Trophoblast cell (in vitro differentiated cells and primary cell): ENCODE measurements around the gene KRT15.
A peak's percentile ranks its signal among the peaks of the same experiment; 100 is the strongest.

ENCODE experiments used
- DNase-seq, 2 donors: peaks; one replicate each; pipeline ENCODE4 v3.0.0-alpha.2; 2016
- H2AFZ ChIP-seq: 2 replicates; pipeline ENCODE4 v1.6.1; 2013; ENCODE audit warnings: low read length, moderate library complexity, mild to moderate bottlenecking; ENCODE audit not compliant: insufficient read depth, poor library complexity
- H2AK5ac ChIP-seq: 2 replicates; pipeline ENCODE4 v1.6.1; 2013; ENCODE audit warnings: mild to moderate bottlenecking, low read length
- H2BK120ac ChIP-seq: 2 replicates; pipeline ENCODE4 v1.6.1; 2013; ENCODE audit warnings: low read length, mild to moderate bottlenecking, moderate library complexity; ENCODE audit not compliant: insufficient read depth, poor library complexity
- H2BK12ac ChIP-seq: 2 replicates; pipeline ENCODE4 v1.6.1; 2013; ENCODE audit warnings: mild to moderate bottlenecking, low read length, moderate library complexity
- H2BK5ac ChIP-seq: 2 replicates; pipeline ENCODE4 v1.6.1; 2013; ENCODE audit warnings: low read length, low read depth, moderate library complexity, mild to moderate bottlenecking; ENCODE audit not compliant: poor library complexity
- H3K14ac ChIP-seq: 2 replicates; pipeline ENCODE4 v1.6.1; 2013; ENCODE audit warnings: mild to moderate bottlenecking, low read length
- H3K18ac ChIP-seq: 2 replicates; pipeline ENCODE4 v1.6.1; 2013; ENCODE audit warnings: mild to moderate bottlenecking, low read length
- H3K23ac ChIP-seq: 2 replicates; pipeline ENCODE4 v1.6.1; 2013; ENCODE audit warnings: low read length
- H3K27ac ChIP-seq: 2 replicates; pipeline ENCODE4 v1.5.1; 2013; ENCODE audit warnings: low read depth, mild to moderate bottlenecking, inconsistent platforms, low read length, moderate library complexity
- H3K27me3 ChIP-seq: 2 replicates; pipeline ENCODE4 v1.6.1; 2013; ENCODE audit warnings: inconsistent platforms, mild to moderate bottlenecking, low read length, moderate library complexity; ENCODE audit not compliant: insufficient read depth
- H3K36me3 ChIP-seq, 2 experiments: 1 replicate in 1 of 2; 2 replicates in 1 of 2; pipeline ENCODE4 v1.6.1; 2013; ENCODE audit warnings: low read length in 2 of 2, mild to moderate bottlenecking in 2 of 2, moderate library complexity in 1 of 2; ENCODE audit not compliant: insufficient read depth in 2 of 2, control insufficient read depth in 1 of 2
- H3K4ac ChIP-seq: 2 replicates; pipeline ENCODE4 v1.6.1; 2013; ENCODE audit warnings: low read depth, mild to moderate bottlenecking, low read length, moderate library complexity
- H3K4me1 ChIP-seq, 2 experiments: 1 replicate in 1 of 2; 2 replicates in 1 of 2; pipeline ENCODE4 v1.6.1; 2013; ENCODE audit warnings: low read length in 2 of 2, mild to moderate bottlenecking in 2 of 2, moderate library complexity in 1 of 2; ENCODE audit not compliant: insufficient read depth in 2 of 2, control insufficient read depth in 1 of 2
- H3K4me2 ChIP-seq: 2 replicates; pipeline ENCODE4 v1.6.1; 2013; ENCODE audit warnings: inconsistent platforms, mild to moderate bottlenecking, low read length, moderate library complexity
- H3K4me3 ChIP-seq: 2 replicates; pipeline ENCODE4 v1.5.1; 2013; ENCODE audit warnings: mild to moderate bottlenecking, low read depth, low read length, inconsistent platforms
- H3K79me1 ChIP-seq: one replicate; pipeline ENCODE4 v1.6.1; 2013; ENCODE audit warnings: low read length
- H3K79me2 ChIP-seq: 2 replicates; pipeline ENCODE4 v1.6.1; 2013; ENCODE audit warnings: low read length, mild to moderate bottlenecking; ENCODE audit not compliant: control insufficient read depth, insufficient read depth, poor library complexity
- H3K9ac ChIP-seq: 2 replicates; pipeline ENCODE4 v1.6.1; 2013; ENCODE audit warnings: mild to moderate bottlenecking, low read length
- H3K9me3 ChIP-seq: 2 replicates; pipeline ENCODE4 v1.6.1; 2013; ENCODE audit warnings: low read depth, mild to moderate bottlenecking, control low read depth, inconsistent platforms, low read length; ENCODE audit not compliant: insufficient read depth
- H4K12ac ChIP-seq: 2 replicates; pipeline ENCODE4 v1.6.1; 2013; ENCODE audit warnings: low read depth, mild to moderate bottlenecking, low read length, moderate library complexity
- H4K8ac ChIP-seq: 2 replicates; pipeline ENCODE4 v1.6.1; 2013; ENCODE audit warnings: low read depth, mild to moderate bottlenecking, low read length, moderate library complexity
- H4K91ac ChIP-seq: one replicate; pipeline ENCODE4 v1.6.1; 2013; ENCODE audit warnings: low read depth, mild to moderate bottlenecking, low read length, moderate library complexity
- WGBS: extraction: QIAGEN DNeasy Blood & Tissue Kit; methylation state at CpG from one replicate; pipeline ENCODE4 v1.1.7; 2013; ENCODE audit warnings: missing lambda C conversion rate; ENCODE audit not compliant: insufficient read length, insufficient coverage; ENCODE audit errors: extremely low coverage; 5-methylcytosine and 5-hydroxymethylcytosine counted together

The KRT15 gene

GRCh38 chr17:41523787-41524186 is 5.1 kb upstream of the KRT15 start:
- Histone ChIP-seq H4K12ac (no peak overlapping the region), H2BK5ac (no peak overlapping the region), H3K18ac (no peak overlapping the region), H3K79me1 (peaks cover 17% of the 10 kb centered on the region), H3K4ac (no peak overlapping the region), H3K14ac (no peak overlapping the region), H2BK12ac (no peak overlapping the region), H3K4me2 (no peak overlapping the region), H2AFZ (no peak overlapping the region), H3K9ac (no peak overlapping the region), H4K91ac (no peak overlapping the region), H2BK120ac (no peak overlapping the region), H3K4me3 (no peak overlapping the region), H3K27ac (no peak overlapping the region), H3K23ac (no peak overlapping the region), H4K8ac (no peak overlapping the region), H3K36me3 (peaks cover 24 to 29% of the 10 kb centered on the region in 2 experiments), H3K9me3 (peaks cover 2% of the 10 kb centered on the region), H2AK5ac (no peak overlapping the region), H3K79me2 (peaks cover 15% of the 10 kb centered on the region), H3K27me3 (no peaks in the 10 kb centered on the region), H3K4me1 (peaks cover 16 to 25% of the 10 kb centered on the region in 2 experiments)
- no CpG with 5 or more reads among the region's 19 CpGs for WGBS
- peak; percentile 67 to 73 for DNase-seq

- H3K18ac ChIP-seq = no peak overlapping the region
- no peak overlapping the region for H4K8ac ChIP-seq
- DNase-seq = peak in 1 of 2 donors; percentile 47
- WGBS = no CpG with 5 or more reads among the region's 4 CpGs
- no peak overlapping the region for H2BK5ac ChIP-seq
- H3K9ac ChIP-seq = no peak overlapping the region
- no peak overlapping the region for H3K14ac ChIP-seq
- peaks cover 14% of the 10 kb centered on the region for H3K79me1 ChIP-seq
- no peak overlapping the region for H3K27ac ChIP-seq
- H3K4me3 ChIP-seq = no peak overlapping the region
- H3K9me3 ChIP-seq = peaks cover 2% of the 10 kb centered on the region
- no peak overlapping the region for H2AFZ ChIP-seq
- H2AK5ac ChIP-seq = no peak overlapping the region
- no peak overlapping the region for H3K4ac ChIP-seq
- H3K27me3 ChIP-seq = no peaks in the 10 kb centered on the region
- peaks cover 16 to 22% of the 10 kb centered on the region in 2 experiments for H3K4me1 ChIP-seq
- H3K79me2 ChIP-seq = peaks cover 15% of the 10 kb centered on the region
- H2BK12ac ChIP-seq = no peak overlapping the region
- H3K4me2 ChIP-seq = no peak overlapping the region
- H3K23ac ChIP-seq = no peak overlapping the region
- peaks cover 24 to 29% of the 10 kb centered on the region in 2 experiments for H3K36me3 ChIP-seq
- no peak overlapping the region for H4K91ac ChIP-seq
- H4K12ac ChIP-seq = no peak overlapping the region
- no peak overlapping the region for H2BK120ac ChIP-seq
Observed at GRCh38 chr17:41523225-41523593, 4.5 kb upstream of the KRT15 start.

DNA sequence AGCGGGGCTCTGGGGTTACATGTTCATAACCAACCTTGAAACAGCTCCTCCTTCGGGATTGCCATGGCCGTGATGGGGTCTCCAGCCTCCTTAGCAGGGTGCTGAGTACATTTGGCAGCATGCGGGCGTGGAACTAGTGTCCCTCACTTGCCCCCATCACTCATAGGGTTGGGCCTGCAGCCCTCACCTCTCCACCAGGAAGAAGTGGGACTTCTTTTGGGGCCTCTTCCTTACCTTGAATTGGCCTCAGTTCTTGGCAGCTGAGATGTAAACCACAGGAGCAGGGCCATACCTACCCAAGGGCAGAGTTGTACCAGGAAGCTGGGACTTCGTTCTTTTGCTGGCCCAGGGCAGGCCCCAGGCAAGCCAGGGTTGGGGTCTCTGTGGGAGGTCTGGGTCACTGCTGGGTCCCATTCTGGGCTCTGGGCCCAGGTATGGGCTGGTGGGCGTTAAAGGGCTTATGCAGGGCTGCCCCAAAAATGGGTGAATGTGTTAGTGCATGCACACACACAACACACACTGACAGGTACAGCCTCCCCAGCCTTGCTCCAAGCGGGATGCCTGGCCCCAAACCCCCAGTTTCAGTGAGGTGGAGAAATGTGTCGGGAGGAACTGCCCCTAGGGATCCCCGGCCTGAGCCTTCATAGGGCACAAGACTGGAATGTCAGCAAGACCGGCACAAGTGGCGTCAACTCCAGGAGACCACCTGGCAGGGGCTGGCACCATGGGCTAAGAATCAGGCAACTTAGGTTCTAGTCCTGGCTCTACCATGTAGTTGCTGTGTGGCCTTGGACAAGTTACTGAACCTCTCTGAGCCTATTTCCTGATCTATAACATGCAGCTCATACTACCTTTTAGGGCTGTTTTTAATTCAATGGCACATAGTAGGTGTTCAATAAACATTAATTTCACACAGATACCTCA is 3.9 kb upstream of the KRT15 start:
- Histone ChIP-seq H2AK5ac (peak overlapping the region; percentile 1), H3K79me1 (peaks cover 8% of the 10 kb centered on the region), H3K4me1 (peaks cover 16 to 22% of the 10 kb centered on the region in 2 experiments), H3K14ac (no peak overlapping the region), H4K91ac (no peak overlapping the region), H2AFZ (no peak overlapping the region), H3K23ac (no peak overlapping the region), H4K12ac (no peak overlapping the region), H3K18ac (peak overlapping the region; percentile 8), H3K4ac (no peak overlapping the region), H2BK5ac (peak overlapping the region; percentile 4), H3K4me2 (peak overlapping the region; percentile 24), H3K9ac (no peak overlapping the region), H3K4me3 (no peak overlapping the region), H3K9me3 (peaks cover 2% of the 10 kb centered on the region), H3K27me3 (no peaks in the 10 kb centered on the region), H3K27ac (peak overlapping the region; percentile 78), H4K8ac (peak overlapping the region; percentile 8), H3K36me3 (peaks cover 24 to 29% of the 10 kb centered on the region in 2 experiments), H2BK120ac (peak overlapping the region; percentile 18), H2BK12ac (peak overlapping the region; percentile 25), H3K79me2 (peaks cover 9% of the 10 kb centered on the region)
- no CpG with 5 or more reads among the region's 12 CpGs for WGBS
- peak; percentile 78 to 79 for DNase-seq

DNA sequence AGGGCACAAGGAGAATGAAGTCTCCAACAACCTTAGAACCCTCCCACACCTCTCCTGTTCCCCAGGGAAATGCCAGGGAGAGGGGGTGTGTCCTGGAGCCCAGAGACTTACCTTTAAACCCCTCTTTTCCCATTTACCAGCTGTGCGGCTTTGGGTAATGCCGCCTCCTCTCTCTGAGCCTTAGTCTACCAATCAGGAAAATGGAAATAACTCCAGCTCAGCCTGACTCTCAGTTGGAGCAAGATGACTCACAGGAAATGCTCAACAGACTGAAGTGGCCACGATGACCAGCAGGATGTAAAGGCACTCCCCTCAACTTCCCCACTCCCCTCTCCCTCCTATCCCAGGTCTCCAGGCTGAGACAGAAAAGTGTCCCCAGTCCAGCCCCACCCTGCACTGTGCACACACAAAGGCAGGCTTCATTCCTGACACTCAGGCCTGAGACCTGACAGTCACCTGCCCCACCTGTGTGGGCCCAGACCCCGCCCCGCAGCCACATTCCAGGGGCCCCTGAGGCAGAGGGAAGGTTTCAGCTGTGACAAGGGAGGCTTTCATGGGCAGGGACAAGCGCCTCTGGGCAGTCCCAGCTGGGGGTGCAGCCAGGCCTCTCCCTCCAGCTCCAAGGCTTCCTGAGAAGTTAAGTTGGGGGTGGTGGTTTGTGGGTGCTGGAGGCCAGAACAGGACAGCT is 3.0 kb upstream of the KRT15 start:
- H2AFZ ChIP-seq = no peak overlapping the region
- peak overlapping the region; percentile 7 for H4K91ac ChIP-seq
- no peak overlapping the region for H3K4me3 ChIP-seq
- H2AK5ac ChIP-seq = peak overlapping the region; percentile 1
- peaks cover 2% of the 10 kb centered on the region for H3K9me3 ChIP-seq
- H3K79me1 ChIP-seq = peaks cover 3% of the 10 kb centered on the region
- H2BK5ac ChIP-seq = no peak overlapping the region
- peak overlapping the region; percentile 24 for H3K4me2 ChIP-seq
- WGBS = no CpG with 5 or more reads among the region's 6 CpGs
- no peak overlapping the region for H4K12ac ChIP-seq
- H3K27me3 ChIP-seq = no peaks in the 10 kb centered on the region
- peak overlapping the region; percentile 78 for H3K27ac ChIP-seq
- H4K8ac ChIP-seq = peak overlapping the region; percentile 8
- no peak overlapping the region for H3K9ac ChIP-seq
- no peak overlapping the region for H3K4ac ChIP-seq
- H3K79me2 ChIP-seq = peaks cover 1% of the 10 kb centered on the region
- peaks cover 21 to 29% of the 10 kb centered on the region in 2 experiments for H3K36me3 ChIP-seq
- H3K4me1 ChIP-seq = peaks cover 16 to 18% of the 10 kb centered on the region in 2 experiments
- peak overlapping the region; percentile 18 for H2BK120ac ChIP-seq
- H2BK12ac ChIP-seq = peak overlapping the region; percentile 17
- DNase-seq = peak; percentile 89 to 93
- H3K23ac ChIP-seq = no peak overlapping the region
- no peak overlapping the region for H3K14ac ChIP-seq
- H3K18ac ChIP-seq = peak overlapping the region; percentile 8
